ENCODE results near the gene LRRC41.
"Not testable (repeated sequence)": the region's sequence is repeated elsewhere in the genome, so short reads cannot be mapped to it uniquely, and the experiment has no call there.

Gene LRRC41

GRCh38 chr1:46325285-46326076, 22.1 kb upstream of the LRRC41 start:
- DNase-seq (ENCODE audit: low read depth): not testable (repeated sequence)

- not testable (repeated sequence) for DNase-seq (ENCODE audit: low read depth)
Observed at GRCh38 chr1:46322191-46322590, 18.8 kb upstream of the LRRC41 start.

- DNase-seq (ENCODE audit: low read depth): not testable (repeated sequence)
Observed at GRCh38 chr1:46319960-46320914, 16.8 kb upstream of the LRRC41 start.

GRCh38 chr1:46319301-46319700, 15.9 kb upstream of the LRRC41 start:
- not testable (repeated sequence) for DNase-seq (ENCODE audit: low read depth)

GRCh38 chr1:46317323-46317722, 13.9 kb upstream of the LRRC41 start:
- DNase-seq (ENCODE audit: low read depth): no peak

GRCh38 chr1:46315669-46316403, 12.4 kb upstream of the LRRC41 start:
- no peak for DNase-seq (ENCODE audit: low read depth)

- DNase-seq (ENCODE audit: low read depth): no peak
Observed at GRCh38 chr1:46310321-46310720, 6.9 kb upstream of the LRRC41 start.

- no peak for DNase-seq (ENCODE audit: low read depth)
Observed at GRCh38 chr1:46309401-46310159, 6.2 kb upstream of the LRRC41 start.

GRCh38 chr1:46306159-46306530, 2.7 kb upstream of the LRRC41 start:
- no peak for DNase-seq (ENCODE audit: low read depth)

GRCh38 chr1:46303872-46304326, 483 bp upstream of the LRRC41 start:
- no peak for DNase-seq (ENCODE audit: low read depth)

- no peak for DNase-seq (ENCODE audit: low read depth)
Observed at GRCh38 chr1:46302641-46303037, 777 bp downstream of the LRRC41 start.

- no peak for DNase-seq (ENCODE audit: low read depth)
Observed at GRCh38 chr1:46301808-46302640, 1.4 kb downstream of the LRRC41 start.

- no peak for DNase-seq (ENCODE audit: low read depth)
Observed at GRCh38 chr1:46301406-46301807, 2.0 kb downstream of the LRRC41 start.

- DNase-seq (ENCODE audit: low read depth): no peak
Observed at GRCh38 chr1:46300673-46301405, 2.6 kb downstream of the LRRC41 start.

- no peak for DNase-seq (ENCODE audit: low read depth)
Observed at GRCh38 chr1:46298387-46298786, 5.0 kb downstream of the LRRC41 start.

GRCh38 chr1:46295306-46295705, 8.1 kb downstream of the LRRC41 start:
- DNase-seq (ENCODE audit: low read depth): no peak

- no peak for DNase-seq (ENCODE audit: low read depth)
Observed at GRCh38 chr1:46289976-46290375, 13.4 kb downstream of the LRRC41 start.

GRCh38 chr1:46289134-46289494, 14.3 kb downstream of the LRRC41 start:
- DNase-seq (ENCODE audit: low read depth): no peak

GRCh38 chr1:46288485-46289133, 14.8 kb downstream of the LRRC41 start:
- DNase-seq (ENCODE audit: low read depth): no peak
